ENCODE results near the gene DNAJB13.

DNA sequence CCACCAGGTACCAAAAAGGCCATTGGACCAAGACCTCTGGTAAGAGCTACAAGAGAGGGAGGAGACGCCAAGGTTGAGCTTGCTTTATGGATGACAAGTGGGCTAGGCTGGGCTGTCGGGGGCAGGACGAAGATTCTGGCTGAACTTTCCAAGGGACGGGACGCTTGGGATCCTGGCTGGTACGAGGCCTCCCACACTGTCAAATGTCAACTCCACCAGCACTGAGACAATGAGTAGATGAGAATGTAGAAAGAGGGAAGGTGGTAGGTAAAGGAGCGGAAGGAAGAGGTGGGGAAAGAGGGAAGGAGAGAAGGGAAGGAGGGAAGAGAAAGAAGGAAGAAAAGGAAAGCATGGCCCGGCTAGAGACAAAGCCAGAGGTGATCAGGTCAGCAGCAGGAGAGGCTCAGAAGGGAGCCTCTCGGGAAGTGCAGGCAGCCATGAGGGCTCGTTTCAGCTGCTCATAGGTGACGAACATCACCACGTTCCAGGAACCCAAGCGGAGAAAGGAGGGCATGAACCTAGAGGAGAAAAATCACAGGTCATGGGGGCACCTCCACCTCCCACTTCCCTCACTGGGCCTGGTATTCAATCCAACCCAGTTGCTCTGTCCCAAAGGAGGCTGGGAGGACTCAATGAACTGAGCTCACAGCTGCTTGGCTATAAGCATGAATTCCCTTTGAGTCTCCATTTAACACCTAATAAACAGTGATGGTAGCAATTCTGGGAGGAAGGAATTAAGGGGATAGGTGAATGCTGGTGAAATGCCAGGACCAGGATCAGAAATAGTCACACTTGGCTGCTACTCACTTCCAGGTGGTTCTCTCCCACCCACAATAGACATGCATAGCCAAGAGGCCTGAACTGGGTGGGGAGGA is 24.0 kb downstream of the DNAJB13 start:
- no peak for TF ChIP-seq POLR2A (IDR thresholded peaks at IDR 0.05)
- TF ChIP-seq, protein P1, sequence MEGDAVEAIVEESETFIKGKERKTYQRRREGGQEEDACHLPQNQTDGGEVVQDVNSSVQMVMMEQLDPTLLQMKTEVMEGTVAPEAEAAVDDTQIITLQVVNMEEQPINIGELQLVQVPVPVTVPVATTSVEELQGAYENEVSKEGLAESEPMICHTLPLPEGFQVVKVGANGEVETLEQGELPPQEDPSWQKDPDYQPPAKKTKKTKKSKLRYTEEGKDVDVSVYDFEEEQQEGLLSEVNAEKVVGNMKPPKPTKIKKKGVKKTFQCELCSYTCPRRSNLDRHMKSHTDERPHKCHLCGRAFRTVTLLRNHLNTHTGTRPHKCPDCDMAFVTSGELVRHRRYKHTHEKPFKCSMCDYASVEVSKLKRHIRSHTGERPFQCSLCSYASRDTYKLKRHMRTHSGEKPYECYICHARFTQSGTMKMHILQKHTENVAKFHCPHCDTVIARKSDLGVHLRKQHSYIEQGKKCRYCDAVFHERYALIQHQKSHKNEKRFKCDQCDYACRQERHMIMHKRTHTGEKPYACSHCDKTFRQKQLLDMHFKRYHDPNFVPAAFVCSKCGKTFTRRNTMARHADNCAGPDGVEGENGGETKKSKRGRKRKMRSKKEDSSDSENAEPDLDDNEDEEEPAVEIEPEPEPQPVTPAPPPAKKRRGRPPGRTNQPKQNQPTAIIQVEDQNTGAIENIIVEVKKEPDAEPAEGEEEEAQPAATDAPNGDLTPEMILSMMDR (IDR thresholded peaks at IDR 0.05): no peak
